ENCODE measurements around the gene CDHR3. TPM values are rescaled to one million over a fixed set of nuclear protein-coding genes. Genes with fewer than 3 reads are reported as not detected.

The CDHR3 gene
- total and polyA plus RNA-seq, 2 donors (not counting 3 experiments of a cell fraction or from before 2014, with no cell fraction given), result 0.46 to 2.3 TPM

DNA sequence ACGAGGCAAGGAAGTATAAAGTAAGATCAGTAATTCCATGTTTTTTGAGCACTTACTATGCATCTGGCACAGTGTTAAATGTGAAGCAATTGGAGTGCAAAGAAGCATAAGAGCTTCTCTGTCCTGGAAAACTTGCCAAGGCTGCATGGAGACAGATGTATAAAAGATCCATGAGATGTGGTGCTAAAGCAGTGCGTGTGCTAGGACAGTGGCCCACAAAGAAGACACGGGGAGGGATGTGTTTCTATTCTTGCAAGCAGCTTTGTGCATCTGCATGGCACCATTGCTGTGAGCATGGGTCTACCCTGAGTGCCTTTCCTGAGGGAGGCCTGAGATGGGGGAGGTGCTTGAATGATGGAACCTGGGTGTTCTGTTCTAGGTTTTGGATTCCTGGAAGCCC, 5.1 kb upstream of the CDHR3 start:
- no peaks in the 10 kb centered on the region for H3K4me1 ChIP-seq (ENCODE audit: control insufficient read depth, extremely low read depth, insufficient read depth, low read length)
- no peak overlapping the region for H3K4me3 ChIP-seq (replicated peaks in 1 of 3; ENCODE audit: insufficient read depth in 1 of 3, low read depth in 1 of 3, low read length in 3 of 3)
- dilution Hi-C loops (cut with MboI; ENCODE audit: extremely low pct_ligation_motif_present, low sequenced_read_pairs) (no loop called here), intact Hi-C loops (cut with micrococcal nuclease) (no loop called here)
- no peak for DNase-seq (ENCODE audit: low read depth, low spot score)
- no peak overlapping the region for H2AFZ ChIP-seq (ENCODE audit: low read depth, low read length)
- peaks cover 3 to 5% of the 10 kb centered on the region in 2 experiments for H3K27me3 ChIP-seq (ENCODE audit: control insufficient read depth in 2 of 2, insufficient read depth in 2 of 2, low read length in 2 of 2)
- TF ChIP-seq, protein P1, sequence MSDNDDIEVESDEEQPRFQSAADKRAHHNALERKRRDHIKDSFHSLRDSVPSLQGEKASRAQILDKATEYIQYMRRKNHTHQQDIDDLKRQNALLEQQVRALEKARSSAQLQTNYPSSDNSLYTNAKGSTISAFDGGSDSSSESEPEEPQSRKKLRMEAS (IDR thresholded peaks at IDR 0.05; ENCODE audit: insufficient read depth, insufficient read length), result no peak
- no peak for TF ChIP-seq MYC (IDR thresholded peaks at IDR 0.05; ENCODE audit: low read depth, low read length)
- TF ChIP-seq POLR2A (IDR thresholded peaks at IDR 0.05; ENCODE audit: low read depth, low read length), result no peak
- H3K9ac ChIP-seq (replicated peaks; ENCODE audit: extremely low read depth, insufficient read depth, low read length), result no peak overlapping the region
- H3K79me2 ChIP-seq (ENCODE audit: control insufficient read depth, insufficient read depth, low read length), result no peaks in the 10 kb centered on the region
- H3K9me3 ChIP-seq (replicated peaks; ENCODE audit: control insufficient read depth, insufficient read depth, low read length), result no peaks in the 10 kb centered on the region
- ChIA-PET POLR2A (no interaction called here), CTCF (no interaction called here)
- no peak overlapping the region for H3K27ac ChIP-seq (ENCODE audit: insufficient read depth, low read depth, low read length)
- no peak for FAIRE-seq
- no peak overlapping the region for H3K4me2 ChIP-seq (ENCODE audit: insufficient read depth, low read length)
- BruUV-seq (replicated peaks), result no TSS peak
- H4K20me1 ChIP-seq (replicated peaks; ENCODE audit: control insufficient read depth, extremely low read depth, insufficient read depth, low read length), result no peaks in the 10 kb centered on the region
- H3K36me3 ChIP-seq (ENCODE audit: control insufficient read depth in 2 of 2, extremely low read depth in 1 of 2, insufficient read depth in 2 of 2, low read length in 2 of 2), result no peaks in the 10 kb centered on the region
- H3K9me1 ChIP-seq (replicated peaks; ENCODE audit: control insufficient read depth, extremely low read depth, insufficient read depth, low read length), result no peaks in the 10 kb centered on the region

GRCh38 chr7:105962353-105962752, 711 bp upstream of the CDHR3 start:
- Histone ChIP-seq H3K79me2 (ENCODE audit: control insufficient read depth, insufficient read depth, low read length) (no peaks in the 10 kb centered on the region), H4K20me1 (replicated peaks; ENCODE audit: control insufficient read depth, extremely low read depth, insufficient read depth, low read length) (no peaks in the 10 kb centered on the region), H3K9me1 (replicated peaks; ENCODE audit: control insufficient read depth, extremely low read depth, insufficient read depth, low read length) (no peaks in the 10 kb centered on the region), H2AFZ (ENCODE audit: low read depth, low read length) (no peak overlapping the region), H3K27me3 (ENCODE audit: control insufficient read depth in 2 of 2, insufficient read depth in 2 of 2, low read length in 2 of 2) (peaks cover 8 to 12% of the 10 kb centered on the region in 2 experiments), H3K27ac (ENCODE audit: insufficient read depth, low read depth, low read length) (no peak overlapping the region), H3K4me3 (replicated peaks in 1 of 3; ENCODE audit: insufficient read depth in 1 of 3, low read depth in 1 of 3, low read length in 3 of 3) (no peak overlapping the region), H3K4me2 (ENCODE audit: insufficient read depth, low read length) (no peak overlapping the region), H3K4me1 (ENCODE audit: control insufficient read depth, extremely low read depth, insufficient read depth, low read length) (no peaks in the 10 kb centered on the region), H3K36me3 (ENCODE audit: control insufficient read depth in 2 of 2, extremely low read depth in 1 of 2, insufficient read depth in 2 of 2, low read length in 2 of 2) (no peaks in the 10 kb centered on the region), H3K9ac (replicated peaks; ENCODE audit: extremely low read depth, insufficient read depth, low read length) (no peak overlapping the region), H3K9me3 (replicated peaks; ENCODE audit: control insufficient read depth, insufficient read depth, low read length) (no peaks in the 10 kb centered on the region)
- FAIRE-seq, result no peak
- ChIA-PET POLR2A (no interaction called here), CTCF (no interaction called here)
- DNase-seq (ENCODE audit: low read depth, low spot score), result no peak
- intact Hi-C loops (cut with micrococcal nuclease), result no loop called here
- TF ChIP-seq JUN (IDR thresholded peaks at IDR 0.05; ENCODE audit: borderline replicate concordance, insufficient read depth, insufficient read length, low read depth) (no peak), MYC (IDR thresholded peaks at IDR 0.05; ENCODE audit: low read depth, low read length) (no peak), POLR2AphosphoS5 (IDR thresholded peaks at IDR 0.05; ENCODE audit: insufficient read depth, low read depth, low read length) (no peak), POLR2A (IDR thresholded peaks at IDR 0.05; ENCODE audit: low read depth, low read length) (no peak), EZH2 (IDR thresholded peaks at IDR 0.05; ENCODE audit: borderline replicate concordance, low read depth, low read length, severe bottlenecking) (no peak), GATA2 (IDR thresholded peaks at IDR 0.05; ENCODE audit: insufficient read depth, insufficient read length, low read depth, low read length) (no peak), FOS (IDR thresholded peaks at IDR 0.05; ENCODE audit: borderline replicate concordance, insufficient read depth, low read length) (no peak)
- TF ChIP-seq, protein P1 (IDR thresholded peaks at IDR 0.05; ENCODE audit: insufficient read depth, insufficient read length), result no peak
- TF ChIP-seq, protein P2, sequence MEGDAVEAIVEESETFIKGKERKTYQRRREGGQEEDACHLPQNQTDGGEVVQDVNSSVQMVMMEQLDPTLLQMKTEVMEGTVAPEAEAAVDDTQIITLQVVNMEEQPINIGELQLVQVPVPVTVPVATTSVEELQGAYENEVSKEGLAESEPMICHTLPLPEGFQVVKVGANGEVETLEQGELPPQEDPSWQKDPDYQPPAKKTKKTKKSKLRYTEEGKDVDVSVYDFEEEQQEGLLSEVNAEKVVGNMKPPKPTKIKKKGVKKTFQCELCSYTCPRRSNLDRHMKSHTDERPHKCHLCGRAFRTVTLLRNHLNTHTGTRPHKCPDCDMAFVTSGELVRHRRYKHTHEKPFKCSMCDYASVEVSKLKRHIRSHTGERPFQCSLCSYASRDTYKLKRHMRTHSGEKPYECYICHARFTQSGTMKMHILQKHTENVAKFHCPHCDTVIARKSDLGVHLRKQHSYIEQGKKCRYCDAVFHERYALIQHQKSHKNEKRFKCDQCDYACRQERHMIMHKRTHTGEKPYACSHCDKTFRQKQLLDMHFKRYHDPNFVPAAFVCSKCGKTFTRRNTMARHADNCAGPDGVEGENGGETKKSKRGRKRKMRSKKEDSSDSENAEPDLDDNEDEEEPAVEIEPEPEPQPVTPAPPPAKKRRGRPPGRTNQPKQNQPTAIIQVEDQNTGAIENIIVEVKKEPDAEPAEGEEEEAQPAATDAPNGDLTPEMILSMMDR (IDR thresholded peaks at IDR 0.05; ENCODE audit: extremely low read depth in 1 of 2, insufficient read depth in 1 of 2, low read depth in 1 of 2, low read length in 2 of 2), result no peak
- BruUV-seq (replicated peaks), result no TSS peak
- dilution Hi-C loops (cut with MboI; ENCODE audit: extremely low pct_ligation_motif_present, low sequenced_read_pairs), result no loop called here

Data from endothelial cell of umbilical vein (primary cell).